Activated T-cell treated with anti-CD3 and anti-CD28 coated beads for 4 hours (primary cell): ENCODE data around the gene PMEPA1.
A peak's percentile ranks its signal among the peaks of the same experiment; 100 is the strongest.

Experiments used
- DNase-seq: peaks from one replicate; pipeline ENCODE4 v3.0.0-alpha.2; 2020

PMEPA1 gene, protein sequence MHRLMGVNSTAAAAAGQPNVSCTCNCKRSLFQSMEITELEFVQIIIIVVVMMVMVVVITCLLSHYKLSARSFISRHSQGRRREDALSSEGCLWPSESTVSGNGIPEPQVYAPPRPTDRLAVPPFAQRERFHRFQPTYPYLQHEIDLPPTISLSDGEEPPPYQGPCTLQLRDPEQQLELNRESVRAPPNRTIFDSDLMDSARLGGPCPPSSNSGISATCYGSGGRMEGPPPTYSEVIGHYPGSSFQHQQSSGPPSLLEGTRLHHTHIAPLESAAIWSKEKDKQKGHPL

DNA sequence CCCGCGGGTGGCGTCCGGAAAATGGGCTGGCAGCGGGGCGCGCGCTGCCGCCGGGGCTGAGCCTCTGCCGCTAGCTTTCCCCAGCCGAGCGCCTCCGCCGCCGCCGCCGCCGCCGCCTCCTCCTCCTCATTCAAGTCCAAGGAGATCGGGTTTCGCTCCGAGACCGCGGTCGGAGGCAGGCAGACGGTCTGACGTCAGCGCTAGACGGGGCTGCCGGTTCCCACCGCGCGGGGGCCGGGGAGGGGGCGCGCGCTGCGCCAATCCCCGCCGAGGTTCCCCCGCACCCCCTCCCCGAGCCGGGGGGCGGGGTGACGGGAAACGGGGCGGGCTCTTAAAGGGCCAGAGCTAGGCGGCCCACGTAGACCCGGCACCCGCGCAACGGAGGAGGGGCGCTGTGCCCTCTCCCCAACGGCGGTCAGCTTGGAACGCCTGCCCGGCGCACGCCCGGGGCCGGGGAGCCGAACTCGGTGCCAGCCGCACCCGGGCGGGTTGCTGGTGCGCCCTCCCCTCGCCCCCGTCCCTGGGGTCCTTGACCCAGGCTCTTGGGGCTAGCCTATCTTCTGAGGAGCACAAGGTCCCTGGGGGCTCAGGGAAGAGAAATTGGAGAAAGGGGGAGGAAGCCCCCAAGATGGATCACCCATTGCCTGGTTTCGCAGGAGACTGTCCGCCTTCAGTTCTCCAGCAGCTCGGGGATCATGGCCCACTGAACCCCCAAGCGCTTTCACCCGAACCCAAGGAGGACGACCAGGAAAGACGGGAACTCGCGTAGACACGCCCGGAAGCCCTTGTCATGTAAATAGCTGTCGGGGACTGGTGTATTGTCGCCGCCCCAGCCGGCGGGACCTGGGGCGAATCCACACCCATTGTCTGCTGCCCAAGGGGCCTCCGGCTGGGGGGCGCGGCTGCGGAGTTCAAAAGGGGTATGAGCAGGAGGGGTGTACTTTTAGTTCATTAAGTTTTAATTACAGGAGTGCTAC is at the start of gene PMEPA1:
TSS of gene PMEPA1 (minus strand) at position 193 of the 977 bp plus-strand sequence. CDS start 433 bp downstream, outside the sequence.
- peak; percentile 95 for DNase-seq

DNA sequence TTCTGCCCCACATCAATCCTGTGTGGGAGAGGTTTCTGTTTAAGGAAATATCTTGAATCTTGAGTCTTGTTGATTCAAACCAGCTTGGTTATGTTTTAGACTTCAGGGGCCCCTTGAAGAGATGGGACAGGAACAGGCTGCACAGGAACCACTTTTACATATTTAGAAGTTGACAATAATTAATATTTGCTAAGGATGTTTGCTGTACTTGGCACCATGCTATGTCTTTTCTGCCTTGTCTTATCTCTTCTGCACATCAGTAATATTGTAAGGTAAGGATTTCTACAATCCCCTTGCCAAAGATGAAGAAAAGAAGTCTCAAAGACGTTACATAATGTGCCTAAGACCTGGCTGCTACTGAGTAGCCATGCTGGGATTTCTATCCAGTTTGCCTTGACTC is 48.0 kb upstream of the PMEPA1 start:
- no peak for DNase-seq

DNA sequence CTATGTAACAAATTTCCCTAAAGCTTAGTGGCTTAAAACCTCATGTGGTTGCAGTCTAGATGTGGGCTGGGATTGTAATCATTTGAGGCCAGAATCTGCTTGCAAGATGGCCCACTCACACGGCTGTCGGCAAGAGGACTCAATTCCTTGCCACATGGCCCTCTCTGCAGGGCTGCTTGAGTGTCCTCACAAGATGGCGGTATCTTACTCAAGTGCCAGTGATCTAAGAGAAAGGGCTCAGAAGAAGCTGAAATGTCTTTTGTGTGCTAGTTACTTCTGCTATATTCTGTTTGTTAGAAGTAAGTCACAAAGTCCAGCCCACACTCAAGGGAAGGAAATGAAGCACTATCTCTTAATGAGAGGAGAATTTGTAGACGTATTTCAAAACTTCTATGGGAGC is 47.1 kb upstream of the PMEPA1 start:
- DNase-seq, result no peak

DNA sequence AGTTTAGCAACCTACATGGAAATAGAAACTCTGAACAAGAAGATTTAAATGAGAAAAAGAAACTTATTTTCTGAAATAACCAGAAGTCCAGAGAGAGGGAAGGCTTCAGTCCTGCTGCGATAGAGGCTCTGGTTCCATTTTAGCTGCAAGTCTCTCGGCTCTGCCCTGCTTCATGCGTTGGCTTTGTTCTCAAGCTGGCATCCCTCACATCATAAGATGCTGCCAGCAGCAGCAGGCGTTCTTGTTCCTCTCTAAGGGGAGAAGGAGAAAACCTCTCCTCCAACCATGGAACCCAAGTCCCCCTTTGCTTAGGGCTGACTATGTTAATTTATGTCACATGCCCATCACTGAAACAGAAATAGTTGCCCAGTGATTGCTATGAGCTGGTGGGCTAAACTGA is 46.4 kb upstream of the PMEPA1 start:
- no peak for DNase-seq

DNA sequence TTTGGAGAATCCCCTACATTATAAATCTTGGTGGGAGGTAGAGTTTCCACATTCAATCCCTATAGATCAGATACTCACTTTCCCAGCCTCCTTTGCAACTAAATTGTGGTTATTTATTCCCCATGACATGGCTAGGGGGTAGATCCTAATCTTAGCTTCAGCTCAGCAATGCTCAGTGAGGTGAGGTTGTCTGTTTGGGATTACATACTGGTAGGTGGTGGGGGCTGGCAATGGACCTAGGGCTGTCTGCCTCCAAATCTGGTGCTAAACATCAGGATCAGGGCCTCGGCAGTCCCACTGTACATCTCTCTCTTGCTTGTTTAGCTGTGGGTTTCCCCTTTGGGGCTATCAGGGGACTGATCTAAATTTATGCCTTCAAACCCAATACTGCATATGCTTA is 45.8 kb upstream of the PMEPA1 start:
- no peak for DNase-seq

DNA sequence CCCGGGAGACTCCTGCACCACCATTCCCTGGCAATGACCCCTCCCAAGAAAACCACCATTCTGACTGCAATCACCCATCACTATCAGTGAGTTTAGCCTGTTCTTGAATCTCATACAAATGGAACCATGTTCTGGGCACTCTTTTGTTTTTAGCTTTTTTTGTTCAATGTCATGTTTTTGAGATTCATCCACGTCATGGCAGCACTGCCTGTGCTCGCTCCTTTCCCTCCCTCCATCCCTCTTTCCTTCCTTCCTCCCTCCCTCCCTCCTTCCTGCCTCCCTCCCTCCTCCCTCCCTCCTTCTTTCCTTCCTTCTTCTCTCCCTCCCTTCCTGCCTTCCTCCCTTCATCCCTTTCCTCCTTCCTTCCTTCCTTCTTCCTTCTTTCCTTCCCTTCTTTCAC is 44.4 kb upstream of the PMEPA1 start:
- DNase-seq, result no peak

DNA sequence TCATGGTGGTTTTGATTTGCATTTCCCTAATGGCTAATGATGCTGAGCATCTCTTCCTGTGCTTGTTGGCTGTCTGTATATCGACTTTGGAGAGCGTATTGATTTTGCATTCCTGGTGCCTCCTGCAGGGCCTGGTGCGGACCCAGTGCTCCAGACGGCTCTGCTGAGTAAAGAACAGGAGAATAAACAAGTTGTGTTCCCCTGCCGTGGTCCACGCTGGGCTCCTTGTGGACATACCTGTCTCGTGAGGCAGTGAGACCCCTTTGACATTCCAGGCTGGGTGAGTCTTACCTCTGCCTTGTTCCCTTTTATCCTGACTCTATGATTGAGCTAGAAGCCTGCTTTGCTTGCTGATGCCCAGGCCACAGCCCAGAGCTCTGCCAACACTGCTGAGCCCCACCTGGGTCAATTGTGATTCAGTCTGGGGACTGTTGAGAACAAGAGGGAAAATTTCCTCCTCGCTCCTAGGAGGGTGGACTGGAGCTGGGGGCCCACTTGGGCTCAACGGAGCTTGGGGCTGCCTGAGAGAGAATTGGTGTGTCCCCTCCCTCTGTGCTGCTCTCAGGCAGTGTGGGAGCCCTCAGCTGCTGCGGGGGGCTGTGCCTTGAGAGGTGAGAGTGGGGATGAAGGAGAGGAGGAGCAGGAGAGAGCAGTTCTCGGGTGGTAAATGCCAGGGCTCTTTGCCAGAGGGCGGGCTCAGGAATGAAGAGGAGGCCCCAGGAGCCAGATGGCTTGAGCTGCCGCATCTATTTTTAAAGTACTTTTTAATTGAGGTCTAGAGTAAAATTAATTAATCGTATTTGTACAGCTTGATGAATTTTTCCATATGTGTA is 43.7 kb upstream of the PMEPA1 start:
- DNase-seq, result no peak

DNA sequence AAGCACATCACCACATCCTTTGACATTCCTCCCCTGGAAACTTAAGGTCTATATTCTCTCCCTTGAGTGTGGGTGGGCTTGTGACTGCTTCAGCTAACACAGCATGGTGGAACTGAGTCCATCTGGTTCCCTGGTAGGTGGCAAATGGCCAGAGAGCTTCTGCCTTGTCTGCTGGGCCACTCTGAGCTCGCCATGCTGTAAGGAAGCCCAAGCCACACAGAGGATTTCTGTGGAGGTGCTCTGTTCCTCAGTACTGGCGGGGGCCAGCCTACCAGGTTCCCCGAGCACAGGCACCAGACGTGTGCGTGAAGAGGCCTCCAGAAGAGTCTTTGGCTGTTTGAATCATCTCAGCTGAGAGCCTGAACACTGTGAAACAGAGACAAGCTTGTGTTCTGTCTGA is 41.6 kb upstream of the PMEPA1 start:
- DNase-seq, result no peak

DNA sequence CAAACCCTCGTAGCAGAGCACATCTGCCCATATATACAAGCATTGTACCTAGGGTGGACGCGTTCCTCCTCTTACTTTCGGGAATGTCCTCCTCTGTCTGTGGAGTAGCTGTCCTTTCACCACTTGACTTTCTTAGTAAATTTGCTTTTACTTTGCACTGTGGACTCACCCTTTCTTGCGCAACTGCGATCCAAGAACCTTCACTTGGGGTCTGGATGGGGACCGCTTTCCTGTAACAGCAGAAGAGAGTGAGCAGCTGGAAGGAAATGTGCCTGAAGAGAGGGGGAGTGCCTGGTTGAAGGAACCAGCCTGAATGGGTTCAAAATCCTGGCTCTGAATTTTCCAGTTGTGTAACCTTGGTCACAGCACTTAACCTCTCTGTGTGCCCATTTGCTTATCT is 40.1 kb upstream of the PMEPA1 start:
- no peak for DNase-seq

DNA sequence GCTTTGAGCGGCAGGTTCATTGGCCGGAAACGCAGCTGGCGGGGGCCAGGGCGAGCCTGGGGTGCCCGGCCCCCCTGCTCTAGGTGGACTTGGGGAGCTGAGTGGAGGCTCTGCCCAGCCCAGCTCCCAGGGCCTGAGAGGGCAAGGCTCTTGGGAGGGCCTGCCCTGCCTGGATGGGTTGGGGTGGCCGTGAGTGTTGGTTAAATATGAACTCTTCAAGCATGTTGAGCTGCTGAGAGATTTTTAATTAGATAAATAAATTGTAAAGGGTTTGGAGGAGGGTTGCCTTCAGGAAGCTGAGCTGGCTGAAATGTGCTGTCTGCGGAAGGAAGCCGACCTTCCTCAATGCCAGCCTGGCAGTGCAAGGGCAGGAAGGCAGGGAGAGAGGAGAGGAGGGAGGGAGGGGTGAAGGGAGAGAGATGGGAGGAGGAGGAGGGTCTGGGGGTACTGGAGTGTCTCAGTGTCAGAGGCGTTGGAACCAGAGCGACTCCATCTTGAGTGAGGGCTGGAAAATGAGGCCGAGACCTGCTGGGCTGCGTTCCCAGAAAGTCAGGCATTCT is 39.4 kb upstream of the PMEPA1 start:
- no peak for DNase-seq

DNA sequence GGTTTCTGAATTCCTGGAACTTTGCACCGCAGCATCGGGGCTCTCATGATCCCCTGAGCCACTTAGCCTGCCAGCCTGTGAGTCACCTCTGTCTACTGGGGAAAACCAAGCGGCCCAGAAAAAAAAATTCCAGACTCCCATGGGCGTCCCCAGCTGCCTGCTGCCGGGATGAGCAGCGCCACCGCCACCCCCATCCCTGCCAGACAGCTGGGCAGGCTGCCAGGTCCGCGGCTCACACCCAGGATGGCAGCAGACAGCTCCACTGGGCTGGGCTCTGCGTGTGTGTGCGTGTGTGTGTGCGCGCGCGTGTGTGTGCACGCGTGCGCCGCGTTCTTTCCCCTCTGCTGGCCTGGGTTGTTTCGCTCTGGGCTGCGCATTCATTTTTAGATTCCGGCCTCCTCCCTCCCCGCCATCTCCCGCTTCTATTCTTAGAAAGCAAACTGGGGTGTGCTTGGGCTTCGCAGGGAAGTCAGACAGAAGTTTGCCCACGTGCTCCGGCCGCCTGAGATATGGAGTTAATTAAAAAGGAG is 38.9 kb upstream of the PMEPA1 start:
- DNase-seq, result peak; percentile 20

DNA sequence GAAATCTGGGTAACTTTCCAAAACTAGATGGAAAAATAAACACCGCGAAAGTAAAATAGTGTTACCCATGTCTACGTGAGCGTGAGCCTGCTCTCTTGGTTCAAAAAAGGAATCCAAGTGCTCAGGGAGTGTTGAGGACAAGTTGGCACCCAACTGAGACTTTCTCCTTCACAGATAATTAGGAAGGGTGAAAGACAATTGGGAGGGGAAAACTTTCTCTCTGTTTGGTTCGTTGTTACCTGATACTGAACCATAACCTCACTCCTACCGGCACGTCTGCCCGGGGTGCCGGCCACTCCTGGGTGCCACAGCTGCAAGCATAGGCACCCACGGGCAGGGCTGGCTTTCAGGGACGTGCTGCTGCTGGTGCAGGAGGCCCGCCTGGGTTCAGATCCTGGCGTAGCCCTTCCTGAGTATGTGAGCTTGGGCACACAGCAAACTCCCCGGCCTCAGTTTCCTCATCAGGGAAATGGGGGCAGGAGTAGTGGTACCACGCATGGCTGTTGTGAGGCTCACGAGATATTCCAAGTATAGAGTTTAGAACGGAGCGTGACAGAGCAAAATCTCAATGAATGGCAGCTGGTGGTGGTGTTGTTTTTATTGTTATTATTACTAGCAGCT is 38.2 kb upstream of the PMEPA1 start:
- no peak for DNase-seq

DNA sequence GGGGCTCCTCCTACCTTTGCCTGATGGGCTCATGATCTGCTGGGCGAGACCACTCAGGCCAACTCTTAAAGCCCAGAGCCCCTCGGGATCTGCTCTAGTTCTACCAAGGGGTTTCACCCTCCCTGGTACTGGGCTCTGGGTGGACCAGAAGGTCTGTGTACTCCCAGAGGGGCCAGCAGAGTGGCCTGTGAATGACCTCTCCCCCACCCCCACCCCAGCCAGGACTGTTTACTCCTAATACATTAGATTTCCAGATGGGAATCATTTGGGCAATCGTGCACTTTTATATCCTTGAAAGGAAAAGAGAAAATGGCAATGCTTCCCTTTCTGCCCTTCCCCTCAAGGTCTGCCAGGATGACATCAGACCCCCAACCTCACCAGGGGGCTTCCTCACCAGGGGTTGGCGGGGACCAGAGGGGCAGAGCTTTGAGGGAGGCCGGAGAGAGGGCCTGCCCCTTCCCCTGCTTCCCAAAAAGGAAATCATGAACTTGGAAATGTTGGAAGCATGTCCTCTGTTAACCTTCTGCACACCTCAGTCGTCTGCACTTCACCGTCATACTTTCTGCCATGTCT is 37.1 kb upstream of the PMEPA1 start:
- DNase-seq, result no peak

DNA sequence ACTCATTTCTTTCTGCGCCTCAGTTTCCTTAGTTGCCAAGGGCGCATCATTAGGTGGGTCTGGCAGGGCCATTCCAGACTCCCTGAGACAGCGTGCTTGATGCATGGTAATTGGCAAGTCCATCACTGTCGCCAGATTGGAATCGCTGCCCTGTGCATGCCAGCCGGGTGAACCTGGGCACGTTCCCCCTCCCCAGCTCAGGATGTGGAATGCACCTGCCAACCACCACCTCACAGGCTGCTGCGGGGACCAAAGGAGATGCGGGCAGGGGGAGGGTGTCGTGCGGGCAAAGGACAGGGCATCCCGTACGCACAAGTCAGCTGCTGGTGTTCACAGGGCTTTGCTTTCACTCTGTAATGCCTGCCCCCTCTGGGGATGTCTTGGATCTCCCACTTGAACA is 36.4 kb upstream of the PMEPA1 start:
- no peak for DNase-seq

DNA sequence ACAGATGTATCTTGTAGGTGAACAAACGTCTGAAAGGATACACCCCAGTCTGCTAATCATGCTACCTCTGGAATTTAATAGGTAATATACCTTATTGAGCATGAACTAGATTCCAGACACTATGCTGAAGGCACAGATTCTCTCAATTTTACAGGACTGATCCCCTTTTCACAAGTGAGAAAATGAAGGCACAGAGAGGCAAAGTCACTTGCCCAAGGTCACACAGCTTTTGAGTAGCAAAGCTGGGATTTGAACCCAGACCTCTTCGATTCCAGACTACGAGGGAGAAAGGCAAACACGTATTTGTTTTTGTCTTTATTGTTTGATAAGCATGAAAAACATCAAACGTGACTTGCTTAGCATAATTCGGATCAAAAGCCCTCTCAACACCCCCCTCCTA is 34.4 kb upstream of the PMEPA1 start:
- no peak for DNase-seq

DNA sequence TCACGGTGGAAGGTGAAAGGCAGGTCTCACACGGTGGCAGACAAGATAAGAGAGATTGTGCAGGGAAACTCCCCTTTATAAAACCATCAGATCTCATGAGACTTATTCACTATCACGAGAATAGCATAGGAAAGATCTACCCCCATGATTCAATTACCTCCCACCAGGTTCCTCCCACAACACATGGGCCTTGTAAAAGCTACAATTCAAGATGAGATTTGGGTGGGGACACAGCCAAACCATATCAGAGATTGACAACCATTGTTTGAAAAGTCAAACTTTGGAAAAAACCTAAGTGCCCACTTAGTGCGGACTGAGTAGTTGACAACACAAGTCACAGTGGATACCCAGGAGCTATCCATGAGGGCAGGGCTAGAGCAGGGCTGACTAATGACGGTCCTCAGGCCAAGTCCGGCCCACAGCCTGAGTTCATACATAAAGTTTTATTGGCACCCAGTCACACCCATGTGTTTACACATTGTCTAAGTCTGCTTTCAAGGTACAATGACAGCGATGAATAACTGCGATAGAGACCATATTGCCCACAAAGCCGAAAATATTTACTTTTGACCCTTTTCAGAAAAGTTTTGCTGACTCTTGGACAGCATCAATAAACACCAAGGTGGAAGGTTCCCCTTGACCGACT is 33.8 kb upstream of the PMEPA1 start:
- DNase-seq, result no peak

DNA sequence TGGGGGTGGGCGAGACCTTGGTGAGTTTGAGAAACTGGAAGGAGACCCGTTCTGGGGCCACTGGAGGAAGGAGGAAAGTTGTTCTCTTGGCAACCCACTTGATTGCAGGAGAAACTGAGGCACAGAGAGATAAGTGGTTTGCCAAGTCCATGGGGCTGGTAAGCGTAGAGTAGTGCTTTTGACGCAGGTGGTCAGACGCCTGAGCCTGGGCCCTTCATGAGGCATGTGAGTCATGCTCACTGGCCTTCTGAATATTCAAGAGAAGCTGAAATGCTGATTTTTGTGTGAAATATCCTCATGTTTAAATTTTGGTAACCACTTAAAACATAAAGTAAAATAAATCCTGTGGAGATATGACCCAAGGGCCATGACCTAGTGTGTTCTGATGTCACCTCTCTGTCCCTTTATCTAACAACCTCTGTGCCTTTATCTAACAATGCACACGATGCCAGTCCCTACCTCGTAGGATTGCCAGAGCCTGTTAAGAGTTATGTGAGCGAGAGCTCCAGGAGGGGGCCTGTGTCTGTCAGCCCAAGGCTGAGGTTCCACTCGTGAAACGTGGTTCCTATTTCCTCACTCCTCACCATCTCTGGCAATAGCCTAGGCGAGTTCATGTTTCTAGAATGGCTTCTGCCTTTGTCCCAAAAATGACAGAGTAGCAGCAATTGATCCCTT is 32.8 kb upstream of the PMEPA1 start:
- no peak for DNase-seq

DNA sequence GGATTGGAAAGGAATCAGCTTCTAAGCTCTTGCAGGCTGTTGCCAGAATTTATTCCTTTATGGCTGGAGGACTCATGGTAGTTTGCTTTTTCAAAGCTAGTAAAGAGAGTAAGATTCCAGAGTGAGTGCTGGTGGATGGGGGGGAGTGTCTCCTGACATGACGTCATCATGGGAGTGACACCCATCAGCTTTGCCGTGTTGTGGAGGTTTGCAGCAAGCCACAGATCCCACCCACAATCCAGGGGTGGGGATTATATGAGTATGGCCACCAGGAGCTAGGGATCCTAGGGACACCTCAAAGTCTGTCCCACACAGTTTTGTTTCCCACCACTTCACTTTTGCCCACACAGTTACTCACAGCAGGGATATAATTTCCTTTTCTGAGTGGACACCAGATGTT is 28.7 kb upstream of the PMEPA1 start:
- no peak for DNase-seq

DNA sequence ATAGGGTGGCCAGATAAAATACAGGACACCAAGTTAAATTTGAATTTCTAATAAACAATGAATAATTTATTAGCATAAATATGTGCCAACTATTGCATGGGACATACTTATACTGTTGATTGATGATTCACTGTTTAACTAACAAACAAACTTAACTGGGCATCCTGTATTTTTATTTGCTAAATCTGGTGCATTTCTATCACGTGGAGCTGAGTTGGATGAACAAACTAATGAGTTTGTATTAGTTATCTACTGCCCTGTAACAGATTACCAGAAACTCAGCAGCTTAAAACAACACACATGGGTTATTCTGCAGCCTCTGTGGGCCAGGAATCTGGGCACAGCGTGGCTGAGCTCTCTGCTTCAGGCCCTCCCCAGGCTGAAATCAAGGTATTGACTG is 28.2 kb upstream of the PMEPA1 start:
- no peak for DNase-seq

DNA sequence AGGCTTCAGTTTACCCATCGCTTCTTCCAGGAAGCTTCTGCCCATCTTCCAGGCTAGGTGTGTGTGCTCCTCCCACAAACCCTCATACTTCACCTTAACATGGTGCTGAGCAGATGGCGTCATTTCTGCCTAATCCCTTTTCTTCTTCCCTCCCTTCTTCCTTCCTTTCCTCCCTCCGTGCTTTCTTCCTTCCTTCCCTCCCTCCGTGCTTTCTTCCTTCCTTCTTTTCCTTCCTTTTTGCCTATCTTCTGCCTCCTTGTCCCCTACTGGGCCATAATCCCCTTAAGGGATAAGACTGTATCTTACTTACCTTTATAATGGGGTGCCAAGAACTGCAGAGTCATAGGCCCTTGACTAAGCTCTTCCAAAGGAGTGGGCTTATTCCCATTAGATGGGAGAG is 27.5 kb upstream of the PMEPA1 start:
- DNase-seq, result no peak
